Measurements from ENCODE around the gene SMPD3.

- TF ChIP-seq POLR2AphosphoS5 (IDR thresholded peaks at IDR 0.05; ENCODE audit: low read depth, low read length) (no peak), REST (IDR thresholded peaks at IDR 0.05; ENCODE audit: insufficient read depth in 1 of 2, low read depth in 2 of 2, low read length in 2 of 2) (no peak), TAF1 (IDR thresholded peaks at IDR 0.05; ENCODE audit: borderline replicate concordance, insufficient read depth, low read length) (no peak), SIN3A (IDR thresholded peaks at IDR 0.05; ENCODE audit: borderline replicate concordance, insufficient read depth, low read length) (no peak)
These were observed 61.0 kb downstream of the SMPD3 start for GRCh38 chr16:68387301-68387700.
